AG09309 (cell line): ENCODE results near the gene BTBD9.

Experiments
- DNase-seq: peaks from one replicate; pipeline ENCODE4 v3.0.0-alpha.2; 2010; ENCODE audit warnings: low read depth
- H3K4me3 ChIP-seq: 2 replicates; pipeline ENCODE4 v1.5.1; 2011; ENCODE audit warnings: mild to moderate bottlenecking, low read depth, low read length, moderate library complexity; ENCODE audit not compliant: control insufficient read depth
- CTCF ChIP-seq: IDR thresholded peaks from 2 replicates; pipeline ENCODE4 v1.5.1; 2011; ENCODE audit warnings: mild to moderate bottlenecking, low read depth, low read length, inconsistent platforms; ENCODE audit not compliant: insufficient read depth, control insufficient read depth; ENCODE audit errors: missing control alignments

The BTBD9 gene

GRCh38 chr6:38436726-38437465 is 202.8 kb downstream of the BTBD9 start:
- no peak overlapping the region for H3K4me3 ChIP-seq
- TF ChIP-seq CTCF, result no peak
- no peak for DNase-seq

- no peak for TF ChIP-seq CTCF
- no peak overlapping the region for H3K4me3 ChIP-seq
- no peak for DNase-seq
Measured at GRCh38 chr6:38435330-38435729, 204.4 kb downstream of the BTBD9 start.

GRCh38 chr6:38434051-38434450 is 205.7 kb downstream of the BTBD9 start:
- no peak for DNase-seq
- TF ChIP-seq CTCF, result no peak
- H3K4me3 ChIP-seq, result no peak overlapping the region

GRCh38 chr6:38432479-38432878 is 207.2 kb downstream of the BTBD9 start:
- DNase-seq, result no peak
- no peak overlapping the region for H3K4me3 ChIP-seq
- TF ChIP-seq CTCF, result no peak

- TF ChIP-seq CTCF, result no peak
- no peak for DNase-seq
- no peak overlapping the region for H3K4me3 ChIP-seq
Measured at GRCh38 chr6:38432079-38432478, 207.7 kb downstream of the BTBD9 start.

- no peak for DNase-seq
- no peak for TF ChIP-seq CTCF
Measured at GRCh38 chr6:38429546-38429945, 210.2 kb downstream of the BTBD9 start.

More at GRCh38 chr6:38429546-38429945, 210.2 kb downstream of the BTBD9 start:
- no peak overlapping the region for H3K4me3 ChIP-seq
